Stimulated activated CD4-positive, alpha-beta T cell treated with anti-CD3 and anti-CD28 coated beads, Interleukin-1b, Interleukin-23, amount 100 ng/mL, for 24 hours (primary cell): ENCODE results near the gene PRELID3B.
A peak's percentile ranks its signal among the peaks of the same experiment; 100 is the strongest.

Experiments used
- DNase-seq, 4 experiments: peaks; one replicate each; pipeline ENCODE4 v3.0.0-alpha.2; 2020; ENCODE audit warnings: low read depth in 4 of 4, low spot score in 1 of 4

PRELID3B gene

GRCh38 chr20:59010995-59011873 lies 31.4 kb downstream of the PRELID3B start:
- DNase-seq, result no peak

GRCh38 chr20:59010321-59010994 lies 32.1 kb downstream of the PRELID3B start:
- DNase-seq, result no peak

GRCh38 chr20:59008715-59009336 lies 33.8 kb downstream of the PRELID3B start:
- DNase-seq, result no peak

GRCh38 chr20:59007665-59008511 lies 34.7 kb downstream of the PRELID3B start:
- DNase-seq, result no peak

- peak in 2 of 4 experiments; percentile 6 to 36 for DNase-seq
These were observed 35.5 kb downstream of the PRELID3B start, which contains the start of gene CTSZ for GRCh38 chr20:59006864-59007664. TSS of gene CTSZ (minus strand) at chr20:59007254. CDS start at chr20:59007128, 126 bp downstream.

GRCh38 chr20:59006167-59006863 lies 36.3 kb downstream of the PRELID3B start:
- DNase-seq, result no peak

- no peak for DNase-seq
These were observed 36.9 kb downstream of the PRELID3B start for GRCh38 chr20:59005523-59006166.

GRCh38 chr20:59004763-59005522 lies 37.6 kb downstream of the PRELID3B start:
- no peak for DNase-seq

- DNase-seq, result peak in 2 of 4 experiments; percentile 23 to 28
These were observed 38.2 kb downstream of the PRELID3B start for GRCh38 chr20:59004493-59004762.

GRCh38 chr20:59003836-59004492 lies 38.6 kb downstream of the PRELID3B start:
- no peak for DNase-seq

- no peak for DNase-seq
These were observed 39.6 kb downstream of the PRELID3B start for GRCh38 chr20:59002874-59003399.

- no peak for DNase-seq
These were observed 40.2 kb downstream of the PRELID3B start for GRCh38 chr20:59002388-59002787.

GRCh38 chr20:59001449-59002171 lies 41.0 kb downstream of the PRELID3B start:
- DNase-seq, result no peak

GRCh38 chr20:59001068-59001448 lies 41.5 kb downstream of the PRELID3B start:
- no peak for DNase-seq

GRCh38 chr20:59000326-59000725 lies 42.3 kb downstream of the PRELID3B start:
- DNase-seq, result no peak

GRCh38 chr20:58998656-58999055 lies 43.9 kb downstream of the PRELID3B start:
- DNase-seq, result no peak

GRCh38 chr20:58997141-58997770 lies 45.3 kb downstream of the PRELID3B start:
- DNase-seq, result no peak
